DOHH2 (cell line): Measurements from ENCODE around the gene RICTOR.
"Not testable (repeated sequence)": the region's sequence is repeated elsewhere in the genome, so short reads cannot be mapped to it uniquely, and the experiment has no call there.

ENCODE experiments used
- H3F3A ChIP-seq: fragments of 200-600 bp; sonication (generic), shearing (Covaris generic); 2 replicates; pipeline ENCODE4 v1.6.0; 2016; ENCODE audit warnings: antibody characterized with exemption, mild to moderate bottlenecking; ENCODE audit not compliant: control insufficient read depth, insufficient read depth
- H3K27ac ChIP-seq: fragments of 200-600 bp; sonication (generic); 2 replicates; pipeline ENCODE4 v1.5.1; 2014; ENCODE audit warnings: low read depth, mild to moderate bottlenecking, low read length, moderate library complexity
- H3K27me3 ChIP-seq: fragments of 200-600 bp; sonication (generic); 2 replicates; pipeline ENCODE4 v1.6.1; 2014; ENCODE audit warnings: mild to moderate bottlenecking, low read length, mixed read lengths; ENCODE audit not compliant: control insufficient read depth
- H3K36me3 ChIP-seq: fragments of 200-600 bp; sonication (generic); 2 replicates; pipeline ENCODE4 v1.6.1; 2014; ENCODE audit warnings: mild to moderate bottlenecking, low read length, moderate library complexity, mixed read lengths; ENCODE audit not compliant: control insufficient read depth
- H3K4me1 ChIP-seq: fragments of 200-600 bp; sonication (generic); 2 replicates; pipeline ENCODE4 v1.6.1; 2014; ENCODE audit warnings: mild to moderate bottlenecking, low read length, mixed read lengths; ENCODE audit not compliant: control insufficient read depth
- H3K4me2 ChIP-seq: fragments of 200-600 bp; sonication (generic); 2 replicates; pipeline ENCODE4 v1.6.0; 2014; ENCODE audit warnings: mild to moderate bottlenecking, low read length, moderate library complexity
- H3K4me3 ChIP-seq: fragments of 200-600 bp; sonication (generic); 2 replicates; pipeline ENCODE4 v1.5.1; 2014; ENCODE audit warnings: mild to moderate bottlenecking, low read length, mixed read lengths
- H3K79me2 ChIP-seq: fragments of 200-600 bp; sonication (generic); 2 replicates; pipeline ENCODE4 v1.6.1; 2014; ENCODE audit warnings: mild to moderate bottlenecking, low read length, mixed read lengths; ENCODE audit not compliant: control insufficient read depth
- H3K9me2 ChIP-seq: fragments of 200-600 bp; sonication (generic); replicated peaks from 2 replicates; pipeline ENCODE4 v1.6.1; 2014; ENCODE audit warnings: mild to moderate bottlenecking, low read length, mixed read lengths; ENCODE audit not compliant: control insufficient read depth
- H3K9me3 ChIP-seq: fragments of 200-600 bp; sonication (generic); 2 replicates; pipeline ENCODE4 v1.6.1; 2014; ENCODE audit warnings: antibody characterized with exemption, low read length, mixed read lengths; ENCODE audit not compliant: control insufficient read depth, insufficient read depth
- H4K20me1 ChIP-seq: fragments of 200-600 bp; sonication (generic); 2 replicates; pipeline ENCODE4 v1.6.0; 2014; ENCODE audit warnings: low read depth, mild to moderate bottlenecking, antibody characterized with exemption, low read length, moderate library complexity; ENCODE audit not compliant: control insufficient read depth, insufficient read depth
- EZH2phosphoT487 ChIP-seq: fragments of 200-600 bp; sonication (generic); IDR thresholded peaks from 2 replicates; pipeline ENCODE4 v1.6.1; 2017; ENCODE audit warnings: borderline replicate concordance, mild to moderate bottlenecking, antibody characterized with exemption, low read length, moderate library complexity, mixed read lengths
- TF ChIP-seq, protein P1 (sequence below): fragments of 200-600 bp; sonication (generic); IDR thresholded peaks from one replicate; pipeline ENCODE4 v1.5.1; 2014; ENCODE audit warnings: antibody characterized with exemption, mild to moderate bottlenecking, low read depth, low read length; ENCODE audit not compliant: poor library complexity, severe bottlenecking

The RICTOR gene

GRCh38 chr5:39015743-39016586 lies 58.2 kb downstream of the RICTOR start:
- TF ChIP-seq EZH2phosphoT487 = no peak
- TF ChIP-seq, protein P1, sequence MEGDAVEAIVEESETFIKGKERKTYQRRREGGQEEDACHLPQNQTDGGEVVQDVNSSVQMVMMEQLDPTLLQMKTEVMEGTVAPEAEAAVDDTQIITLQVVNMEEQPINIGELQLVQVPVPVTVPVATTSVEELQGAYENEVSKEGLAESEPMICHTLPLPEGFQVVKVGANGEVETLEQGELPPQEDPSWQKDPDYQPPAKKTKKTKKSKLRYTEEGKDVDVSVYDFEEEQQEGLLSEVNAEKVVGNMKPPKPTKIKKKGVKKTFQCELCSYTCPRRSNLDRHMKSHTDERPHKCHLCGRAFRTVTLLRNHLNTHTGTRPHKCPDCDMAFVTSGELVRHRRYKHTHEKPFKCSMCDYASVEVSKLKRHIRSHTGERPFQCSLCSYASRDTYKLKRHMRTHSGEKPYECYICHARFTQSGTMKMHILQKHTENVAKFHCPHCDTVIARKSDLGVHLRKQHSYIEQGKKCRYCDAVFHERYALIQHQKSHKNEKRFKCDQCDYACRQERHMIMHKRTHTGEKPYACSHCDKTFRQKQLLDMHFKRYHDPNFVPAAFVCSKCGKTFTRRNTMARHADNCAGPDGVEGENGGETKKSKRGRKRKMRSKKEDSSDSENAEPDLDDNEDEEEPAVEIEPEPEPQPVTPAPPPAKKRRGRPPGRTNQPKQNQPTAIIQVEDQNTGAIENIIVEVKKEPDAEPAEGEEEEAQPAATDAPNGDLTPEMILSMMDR = no peak
- peaks cover 22% of the 10 kb centered on the region; the same call in 1 of the 2 replicates for H3K9me3 ChIP-seq
- no peaks in the 10 kb centered on the region for H3F3A ChIP-seq
- no peak overlapping the region for H3K4me2 ChIP-seq
- no peak overlapping the region for H3K27ac ChIP-seq
- H3K4me1 ChIP-seq = no peaks in the 10 kb centered on the region
- no peaks in the 10 kb centered on the region for H4K20me1 ChIP-seq
- H3K9me2 ChIP-seq = no peaks in the 10 kb centered on the region
- H3K36me3 ChIP-seq = peaks cover 63% of the 10 kb centered on the region
- peaks cover 3% of the 10 kb centered on the region; the same call in 1 of the 2 replicates for H3K79me2 ChIP-seq
- no peaks in the 10 kb centered on the region for H3K27me3 ChIP-seq
- no peak overlapping the region for H3K4me3 ChIP-seq

- Histone ChIP-seq H3K79me2 (peaks cover 3% of the 10 kb centered on the region; the same call in 1 of the 2 replicates), H3K27ac (no peak overlapping the region), H3K4me2 (no peak overlapping the region), H3F3A (no peaks in the 10 kb centered on the region), H3K27me3 (no peaks in the 10 kb centered on the region), H3K36me3 (peaks cover 56% of the 10 kb centered on the region), H3K9me2 (no peaks in the 10 kb centered on the region), H4K20me1 (no peaks in the 10 kb centered on the region), H3K4me1 (no peaks in the 10 kb centered on the region), H3K4me3 (no peak overlapping the region), H3K9me3 (peaks cover 23% of the 10 kb centered on the region; the same call in 1 of the 2 replicates)
- TF ChIP-seq, protein P1 = no peak
- no peak for TF ChIP-seq EZH2phosphoT487
Measured at GRCh38 chr5:39014561-39014960, 59.6 kb downstream of the RICTOR start.

- H3K4me2 ChIP-seq = no peak overlapping the region
- peaks cover 23% of the 10 kb centered on the region; the same call in 1 of the 2 replicates for H3K9me3 ChIP-seq
- peaks cover 50% of the 10 kb centered on the region for H3K36me3 ChIP-seq
Measured at GRCh38 chr5:39013938-39014337, 60.3 kb downstream of the RICTOR start.

DNA sequence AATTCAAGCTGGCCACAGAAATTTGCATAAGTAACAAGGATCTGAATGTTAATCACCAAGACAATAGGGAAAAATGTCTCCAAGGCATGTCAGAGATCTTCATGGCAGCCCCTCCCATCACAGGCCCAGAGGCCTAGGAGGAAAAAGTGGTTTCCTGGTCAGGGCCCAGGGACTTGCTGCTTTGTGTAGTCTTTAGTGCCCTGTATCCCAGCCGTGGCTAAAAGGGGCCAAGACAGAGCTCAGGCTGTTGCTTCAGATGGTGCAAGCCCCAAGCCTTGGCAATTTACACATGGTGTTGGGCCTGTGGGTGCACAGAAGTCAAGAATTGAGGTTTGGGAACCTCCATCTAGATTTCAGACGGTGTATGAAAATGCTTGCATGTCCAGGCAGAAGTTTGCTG lies 63.2 kb downstream of the RICTOR start:
- not testable (repeated sequence) for H4K20me1 ChIP-seq, H3F3A ChIP-seq, H3K4me1 ChIP-seq, H3K27ac ChIP-seq, H3K4me3 ChIP-seq, H3K27me3 ChIP-seq, H3K4me2 ChIP-seq, H3K9me2 ChIP-seq, H3K79me2 ChIP-seq
- peaks cover 45% of the 10 kb centered on the region for H3K36me3 ChIP-seq
- peaks cover 23% of the 10 kb centered on the region; the same call in 1 of the 2 replicates for H3K9me3 ChIP-seq

More at GRCh38 chr5:39013938-39014337, 60.3 kb downstream of the RICTOR start:
- Histone ChIP-seq H3K79me2 (peaks cover 3% of the 10 kb centered on the region; the same call in 1 of the 2 replicates), H3K4me1 (no peaks in the 10 kb centered on the region), H3K27ac (no peak overlapping the region), H3K4me3 (no peak overlapping the region), H3K27me3 (no peaks in the 10 kb centered on the region), H3F3A (no peaks in the 10 kb centered on the region), H4K20me1 (no peaks in the 10 kb centered on the region), H3K9me2 (no peaks in the 10 kb centered on the region)
- no peak for TF ChIP-seq EZH2phosphoT487
- TF ChIP-seq, protein P1 = no peak
